Activated naive CD8-positive, alpha-beta T cell treated with anti-CD3 and anti-CD28 coated beads for 36 hours (primary cell): Measurements from ENCODE around the gene CDK8. TPM values are rescaled to one million over a fixed set of nuclear protein-coding genes. Genes with fewer than 3 reads are reported as not detected.

Source experiments
- DNase-seq: peaks from one replicate; pipeline ENCODE4 v3.0.0; 2021
- H3K27ac Mint-ChIP-seq: one replicate; pipeline ENCODE4 v1.8.0; 2022; ENCODE audit warnings: mild to moderate bottlenecking, moderate library complexity, mixed read lengths
- H3K27me3 Mint-ChIP-seq: one replicate; pipeline ENCODE4 v1.8.0; 2022; ENCODE audit warnings: mild to moderate bottlenecking, mixed read lengths
- H3K36me3 Mint-ChIP-seq: one replicate; pipeline ENCODE4 v1.8.0; 2021; ENCODE audit warnings: mild to moderate bottlenecking, mixed read lengths
- H3K4me1 Mint-ChIP-seq: one replicate; pipeline ENCODE4 v1.8.0; 2021; ENCODE audit warnings: mixed read lengths
- H3K4me3 Mint-ChIP-seq: one replicate; pipeline ENCODE4 v1.8.0; 2022; ENCODE audit warnings: mild to moderate bottlenecking, moderate library complexity, mixed read lengths
- H3K9me3 Mint-ChIP-seq: one replicate; pipeline ENCODE4 v1.8.0; 2022; ENCODE audit warnings: mixed read lengths
- total RNA-seq, 2 experiments: library from RNA; stranded (reverse); gene quantifications; one replicate each; pipeline ENCODE4 v1.2.3, GENCODE V29; 2021

The CDK8 gene
- total RNA-seq, 2 experiments from 2014 or later, result 25.3 to 26.4 TPM

GRCh38 chr13:26446751-26447150 is 192.8 kb downstream of the CDK8 start:
- Mint-ChIP-seq H3K36me3 (no peaks in the 10 kb centered on the region), H3K4me1 (no peaks in the 10 kb centered on the region), H3K27ac (no peak overlapping the region)

GRCh38 chr13:26448032-26448431 is 194.1 kb downstream of the CDK8 start:
- DNase-seq, result no peak
- H3K4me3 Mint-ChIP-seq, result no peak overlapping the region
- H3K36me3 Mint-ChIP-seq, result no peaks in the 10 kb centered on the region
- H3K27ac Mint-ChIP-seq, result no peak overlapping the region
- H3K27me3 Mint-ChIP-seq, result peaks cover 31% of the 10 kb centered on the region
- no peaks in the 10 kb centered on the region for H3K4me1 Mint-ChIP-seq
- H3K9me3 Mint-ChIP-seq, result peaks cover 7% of the 10 kb centered on the region

More at GRCh38 chr13:26446751-26447150, 192.8 kb downstream of the CDK8 start:
- Mint-ChIP-seq H3K27me3 (peaks cover 23% of the 10 kb centered on the region), H3K4me3 (no peak overlapping the region), H3K9me3 (peaks cover 7% of the 10 kb centered on the region)
- DNase-seq, result no peak

GRCh38 chr13:26449063-26449848 is 195.3 kb downstream of the CDK8 start:
- H3K4me1 Mint-ChIP-seq, result no peaks in the 10 kb centered on the region
- peaks cover 32% of the 10 kb centered on the region for H3K27me3 Mint-ChIP-seq
- no peak overlapping the region for H3K27ac Mint-ChIP-seq
- DNase-seq, result no peak
- no peak overlapping the region for H3K4me3 Mint-ChIP-seq
- no peaks in the 10 kb centered on the region for H3K36me3 Mint-ChIP-seq
- H3K9me3 Mint-ChIP-seq, result peaks cover 7% of the 10 kb centered on the region

Other genes starting within 250 kb of the CDK8 start
- gene SHISA2, start 202.1 kb upstream of the CDK8 start, total RNA-seq, result under 1 TPM; 0.26 to 0.27 TPM
- gene RNF6, start 31.8 kb upstream of the CDK8 start, total RNA-seq, result 10 to 100 TPM; 52.3 to 56.2 TPM